Ovary (tissue), 9 donors: ENCODE results near the gene CD9. TPM values are rescaled to one million over a fixed set of nuclear protein-coding genes. Genes with fewer than 3 reads are reported as not detected.

Experiments used
- DNase-seq, 5 donors: peaks; one replicate each; pipeline ENCODE4 v3.0.0-alpha.2; 2019 to 2020
- H3K27ac ChIP-seq, 2 donors: fragments of 200-600 bp; one replicate each; pipeline versions ENCODE4 v1.5.1 to v1.8.0; 2019 to 2022
- H3K27me3 ChIP-seq: fragments of 200-600 bp; one replicate; pipeline ENCODE4 v1.8.0; 2022
- H3K36me3 ChIP-seq: fragments of 200-600 bp; sonication (generic); one replicate; pipeline ENCODE4 v1.5.1; 2019
- H3K4me1 ChIP-seq: one replicate; pipeline ENCODE4 v1.8.1; 2013; ENCODE audit warnings: mild to moderate bottlenecking, moderate library complexity; ENCODE audit not compliant: insufficient read depth
- H3K4me3 ChIP-seq: fragments of 200-600 bp; sonication (generic); one replicate; pipeline ENCODE4 v1.5.1; 2017
- H3K9me3 ChIP-seq, 2 donors: fragments of 200-600 bp in 1 of 2; sonication (generic) in 1 of 2; one replicate each; pipeline versions ENCODE4 v1.5.1 to v1.8.1; 2013 to 2019; ENCODE audit warnings: mild to moderate bottlenecking in 1 of 2, moderate library complexity in 1 of 2
- CTCF ChIP-seq, 3 donors: fragments of 450-650 bp in 2 of 3; fragments of 200-600 bp in 1 of 3; IDR thresholded peaks; one replicate each; pipeline versions ENCODE4 v1.5.1 to v1.8.0; 2016 to 2022; ENCODE audit warnings: antibody characterized with exemption in 3 of 3, mild to moderate bottlenecking in 1 of 3
- EP300 ChIP-seq: sonication (generic); formaldehyde crosslinking; IDR thresholded peaks from one replicate; pipeline ENCODE4 v1.6.1; 2017; ENCODE audit warnings: antibody characterized with exemption
- POLR2A ChIP-seq: fragments of 450-650 bp; IDR thresholded peaks from one replicate; pipeline ENCODE4 v1.6.1; 2017; ENCODE audit warnings: antibody characterized with exemption, mild to moderate bottlenecking, moderate library complexity
- WGBS, 3 donors: extraction: QIAGEN DNeasy Blood & Tissue Kit in 1 of 3; methylation state at CpG; one replicate each; pipeline versions ENCODE4 v1.1.5 to v1.1.7; 2013 to 2017; 5-methylcytosine and 5-hydroxymethylcytosine counted together
- intact Hi-C, 4 donors: fragments of 100-400 bp; cut with DNase I; formaldehyde crosslinking; loops; one replicate each; pipeline versions ENCODE4 v1.11.0 to v1.15.1; 2022 to 2023
- polyA plus RNA-seq, 2 donors: library from polyadenylated mRNA; stranded (reverse); fragments of 200-250 nt in 1 of 2; fragments of 350-450 nt in 1 of 2; fragmentation: Illumina TruSeq in 1 of 2; extraction: RNeasy Lipid Tissue Mini Kit (QIAGEN cat#74804) in 1 of 2; gene quantifications; one replicate each; pipeline ENCODE4 v1.2.3, GENCODE V29; 2013 to 2014
- total RNA-seq, 7 donors: library from RNA; depleted of rRNA in 2 of 7; stranded (reverse); fragments of >200 nt in 2 of 7; fragmentation: NEBNext Ultra II Directional in 3 of 7; extraction: Animal tissue kit (Norgen Biotek cat#: 25700) in 3 of 7; gene quantifications; one replicate each; pipeline versions ENCODE4 v1.1.0 to v1.2.4, GENCODE V29; 2016 to 2023
- donor health status: DM: no; HTN: no; CAD: no; lungs with moderate emphysema.
- donor health status: DM: no; HTN: no; CAD: no.
- donor health status: Bipolar disorder and iron deficiency.
- donor health status: DM: yes; HTN: yes; CAD: no.
- donor health status: DM: no; HTN: no; CAD: no.
- donor health status: DM: yes; HTN: yes; CAD: no.

The CD9 gene
- total and polyA plus RNA-seq, 9 donors: 23.9 to 372 (median 60.7) TPM

- Histone ChIP-seq H3K36me3 (no peaks in the 10 kb centered on the region), H3K27me3 (no peaks in the 10 kb centered on the region), H3K4me3 (no peak overlapping the region), H3K27ac (no peak overlapping the region), H3K9me3 (no peaks in the 10 kb centered on the region), H3K4me1 (no peaks in the 10 kb centered on the region)
- TF ChIP-seq POLR2A (no peak), CTCF (IDR thresholded peaks at IDR 0.05) (no peak), EP300 (no peak)
- no peak for DNase-seq
- WGBS, 3 donors: 82 to 87% (median 85%) methylated on average over 8 of the region's 8 CpGs
- intact Hi-C loops: no loop called here
These were observed 54.3 kb downstream of the CD9 start for GRCh38 chr12:6254491-6254890.

GRCh38 chr12:6257007-6257406, 56.8 kb downstream of the CD9 start:
- no peak for DNase-seq
- H3K4me3 ChIP-seq: no peak overlapping the region
- no peaks in the 10 kb centered on the region for H3K27me3 ChIP-seq
- H3K9me3 ChIP-seq: no peaks in the 10 kb centered on the region
- H3K27ac ChIP-seq: no peak overlapping the region
- no peaks in the 10 kb centered on the region for H3K4me1 ChIP-seq
- intact Hi-C loops: no loop called here
- TF ChIP-seq EP300: no peak
- no peak for TF ChIP-seq CTCF (IDR thresholded peaks at IDR 0.05)
- no peak for TF ChIP-seq POLR2A
- no peaks in the 10 kb centered on the region for H3K36me3 ChIP-seq
- WGBS, 3 donors: 91 to 93% (median 91%) methylated on average over 6 of the region's 6 CpGs

- TF ChIP-seq EP300: no peak
- TF ChIP-seq CTCF (IDR thresholded peaks at IDR 0.05): no peak
- no peak for TF ChIP-seq POLR2A
- intact Hi-C loops: no loop called here
- no peaks in the 10 kb centered on the region for H3K4me1 ChIP-seq
- H3K36me3 ChIP-seq: no peaks in the 10 kb centered on the region
- H3K9me3 ChIP-seq: no peaks in the 10 kb centered on the region
- 88 to 95% (median 93%) methylated on average over 3 of the region's 3 CpGs for WGBS, 3 donors
- H3K27ac ChIP-seq: no peak overlapping the region
- no peak for DNase-seq
- H3K27me3 ChIP-seq: no peaks in the 10 kb centered on the region
- H3K4me3 ChIP-seq: no peak overlapping the region
These were observed 62.0 kb downstream of the CD9 start for GRCh38 chr12:6262211-6262610.

GRCh38 chr12:6262623-6263022, 62.4 kb downstream of the CD9 start:
- Histone ChIP-seq H3K4me1 (peaks cover 2% of the 10 kb centered on the region), H3K27me3 (no peaks in the 10 kb centered on the region), H3K36me3 (no peaks in the 10 kb centered on the region), H3K9me3 (no peaks in the 10 kb centered on the region), H3K27ac (no peak overlapping the region), H3K4me3 (no peak overlapping the region)
- intact Hi-C loops: no loop called here
- TF ChIP-seq POLR2A: no peak
- TF ChIP-seq CTCF (IDR thresholded peaks at IDR 0.05): no peak
- TF ChIP-seq EP300: no peak
- WGBS, 3 donors: 61 to 71% (median 64%) methylated on average over 2 of the region's 2 CpGs
- no peak for DNase-seq

GRCh38 chr12:6263931-6264330, 63.7 kb downstream of the CD9 start:
- H3K36me3 ChIP-seq: no peaks in the 10 kb centered on the region
- no peaks in the 10 kb centered on the region for H3K9me3 ChIP-seq
- intact Hi-C loops: no loop called here
- TF ChIP-seq EP300: no peak
- TF ChIP-seq CTCF (IDR thresholded peaks at IDR 0.05): no peak
- TF ChIP-seq POLR2A: no peak
- no peak overlapping the region for H3K27ac ChIP-seq
- H3K4me3 ChIP-seq: no peak overlapping the region
- DNase-seq: no peak
- H3K4me1 ChIP-seq: peaks cover 5% of the 10 kb centered on the region
- 23 to 37% (median 29%) methylated on average over 4 of the region's 4 CpGs for WGBS, 3 donors
- no peaks in the 10 kb centered on the region for H3K27me3 ChIP-seq
